ENCODE results near the gene ABCC4.

DNA sequence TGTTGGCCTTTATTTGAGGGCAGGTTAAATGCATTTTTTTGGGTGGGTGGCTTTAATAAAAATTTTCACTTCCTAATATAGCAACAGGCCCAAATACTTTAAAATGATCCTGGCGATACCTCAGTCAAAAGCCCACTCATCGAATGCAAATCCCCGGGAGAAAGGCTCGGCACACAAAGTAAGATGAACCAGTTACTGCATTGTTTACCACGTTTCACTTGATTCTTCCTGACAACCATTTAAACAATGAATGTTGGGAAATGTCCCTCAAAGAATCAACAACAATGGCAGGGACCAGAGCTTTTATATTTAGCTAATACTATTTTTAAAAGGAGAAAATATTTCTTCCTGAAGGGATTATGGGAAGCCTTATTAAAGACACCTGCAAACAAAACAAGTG lies 187.7 kb downstream of the ABCC4 start:
- TF ChIP-seq, protein P1, sequence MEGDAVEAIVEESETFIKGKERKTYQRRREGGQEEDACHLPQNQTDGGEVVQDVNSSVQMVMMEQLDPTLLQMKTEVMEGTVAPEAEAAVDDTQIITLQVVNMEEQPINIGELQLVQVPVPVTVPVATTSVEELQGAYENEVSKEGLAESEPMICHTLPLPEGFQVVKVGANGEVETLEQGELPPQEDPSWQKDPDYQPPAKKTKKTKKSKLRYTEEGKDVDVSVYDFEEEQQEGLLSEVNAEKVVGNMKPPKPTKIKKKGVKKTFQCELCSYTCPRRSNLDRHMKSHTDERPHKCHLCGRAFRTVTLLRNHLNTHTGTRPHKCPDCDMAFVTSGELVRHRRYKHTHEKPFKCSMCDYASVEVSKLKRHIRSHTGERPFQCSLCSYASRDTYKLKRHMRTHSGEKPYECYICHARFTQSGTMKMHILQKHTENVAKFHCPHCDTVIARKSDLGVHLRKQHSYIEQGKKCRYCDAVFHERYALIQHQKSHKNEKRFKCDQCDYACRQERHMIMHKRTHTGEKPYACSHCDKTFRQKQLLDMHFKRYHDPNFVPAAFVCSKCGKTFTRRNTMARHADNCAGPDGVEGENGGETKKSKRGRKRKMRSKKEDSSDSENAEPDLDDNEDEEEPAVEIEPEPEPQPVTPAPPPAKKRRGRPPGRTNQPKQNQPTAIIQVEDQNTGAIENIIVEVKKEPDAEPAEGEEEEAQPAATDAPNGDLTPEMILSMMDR (conservative IDR thresholded peaks at IDR 0.05; ENCODE audit: low read depth in 2 of 2), result no peak
- no peak for TF ChIP-seq EZH2 (IDR thresholded peaks at IDR 0.05; ENCODE audit: low read depth, unreplicated experiment)
- TF ChIP-seq EZH2phosphoT487 (IDR thresholded peaks at IDR 0.05; ENCODE audit: unreplicated experiment), result no peak
- no peak for TF ChIP-seq POLR2AphosphoS5 (IDR thresholded peaks at IDR 0.05; ENCODE audit: low read depth)
- TF ChIP-seq JUNB (IDR thresholded peaks at IDR 0.05; ENCODE audit: unreplicated experiment), result no peak
- TF ChIP-seq, protein P2, sequence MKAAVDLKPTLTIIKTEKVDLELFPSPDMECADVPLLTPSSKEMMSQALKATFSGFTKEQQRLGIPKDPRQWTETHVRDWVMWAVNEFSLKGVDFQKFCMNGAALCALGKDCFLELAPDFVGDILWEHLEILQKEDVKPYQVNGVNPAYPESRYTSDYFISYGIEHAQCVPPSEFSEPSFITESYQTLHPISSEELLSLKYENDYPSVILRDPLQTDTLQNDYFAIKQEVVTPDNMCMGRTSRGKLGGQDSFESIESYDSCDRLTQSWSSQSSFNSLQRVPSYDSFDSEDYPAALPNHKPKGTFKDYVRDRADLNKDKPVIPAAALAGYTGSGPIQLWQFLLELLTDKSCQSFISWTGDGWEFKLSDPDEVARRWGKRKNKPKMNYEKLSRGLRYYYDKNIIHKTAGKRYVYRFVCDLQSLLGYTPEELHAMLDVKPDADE (IDR thresholded peaks at IDR 0.05), result no peak
- TF ChIP-seq, protein P3, sequence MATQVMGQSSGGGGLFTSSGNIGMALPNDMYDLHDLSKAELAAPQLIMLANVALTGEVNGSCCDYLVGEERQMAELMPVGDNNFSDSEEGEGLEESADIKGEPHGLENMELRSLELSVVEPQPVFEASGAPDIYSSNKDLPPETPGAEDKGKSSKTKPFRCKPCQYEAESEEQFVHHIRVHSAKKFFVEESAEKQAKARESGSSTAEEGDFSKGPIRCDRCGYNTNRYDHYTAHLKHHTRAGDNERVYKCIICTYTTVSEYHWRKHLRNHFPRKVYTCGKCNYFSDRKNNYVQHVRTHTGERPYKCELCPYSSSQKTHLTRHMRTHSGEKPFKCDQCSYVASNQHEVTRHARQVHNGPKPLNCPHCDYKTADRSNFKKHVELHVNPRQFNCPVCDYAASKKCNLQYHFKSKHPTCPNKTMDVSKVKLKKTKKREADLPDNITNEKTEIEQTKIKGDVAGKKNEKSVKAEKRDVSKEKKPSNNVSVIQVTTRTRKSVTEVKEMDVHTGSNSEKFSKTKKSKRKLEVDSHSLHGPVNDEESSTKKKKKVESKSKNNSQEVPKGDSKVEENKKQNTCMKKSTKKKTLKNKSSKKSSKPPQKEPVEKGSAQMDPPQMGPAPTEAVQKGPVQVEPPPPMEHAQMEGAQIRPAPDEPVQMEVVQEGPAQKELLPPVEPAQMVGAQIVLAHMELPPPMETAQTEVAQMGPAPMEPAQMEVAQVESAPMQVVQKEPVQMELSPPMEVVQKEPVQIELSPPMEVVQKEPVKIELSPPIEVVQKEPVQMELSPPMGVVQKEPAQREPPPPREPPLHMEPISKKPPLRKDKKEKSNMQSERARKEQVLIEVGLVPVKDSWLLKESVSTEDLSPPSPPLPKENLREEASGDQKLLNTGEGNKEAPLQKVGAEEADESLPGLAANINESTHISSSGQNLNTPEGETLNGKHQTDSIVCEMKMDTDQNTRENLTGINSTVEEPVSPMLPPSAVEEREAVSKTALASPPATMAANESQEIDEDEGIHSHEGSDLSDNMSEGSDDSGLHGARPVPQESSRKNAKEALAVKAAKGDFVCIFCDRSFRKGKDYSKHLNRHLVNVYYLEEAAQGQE (IDR thresholded peaks at IDR 0.05; ENCODE audit: unreplicated experiment), result no peak
- no peak for TF ChIP-seq ZNF331 (CRISPR knock-in tag; IDR thresholded peaks at IDR 0.05; ENCODE audit: low read depth)
- TF ChIP-seq, protein P4, sequence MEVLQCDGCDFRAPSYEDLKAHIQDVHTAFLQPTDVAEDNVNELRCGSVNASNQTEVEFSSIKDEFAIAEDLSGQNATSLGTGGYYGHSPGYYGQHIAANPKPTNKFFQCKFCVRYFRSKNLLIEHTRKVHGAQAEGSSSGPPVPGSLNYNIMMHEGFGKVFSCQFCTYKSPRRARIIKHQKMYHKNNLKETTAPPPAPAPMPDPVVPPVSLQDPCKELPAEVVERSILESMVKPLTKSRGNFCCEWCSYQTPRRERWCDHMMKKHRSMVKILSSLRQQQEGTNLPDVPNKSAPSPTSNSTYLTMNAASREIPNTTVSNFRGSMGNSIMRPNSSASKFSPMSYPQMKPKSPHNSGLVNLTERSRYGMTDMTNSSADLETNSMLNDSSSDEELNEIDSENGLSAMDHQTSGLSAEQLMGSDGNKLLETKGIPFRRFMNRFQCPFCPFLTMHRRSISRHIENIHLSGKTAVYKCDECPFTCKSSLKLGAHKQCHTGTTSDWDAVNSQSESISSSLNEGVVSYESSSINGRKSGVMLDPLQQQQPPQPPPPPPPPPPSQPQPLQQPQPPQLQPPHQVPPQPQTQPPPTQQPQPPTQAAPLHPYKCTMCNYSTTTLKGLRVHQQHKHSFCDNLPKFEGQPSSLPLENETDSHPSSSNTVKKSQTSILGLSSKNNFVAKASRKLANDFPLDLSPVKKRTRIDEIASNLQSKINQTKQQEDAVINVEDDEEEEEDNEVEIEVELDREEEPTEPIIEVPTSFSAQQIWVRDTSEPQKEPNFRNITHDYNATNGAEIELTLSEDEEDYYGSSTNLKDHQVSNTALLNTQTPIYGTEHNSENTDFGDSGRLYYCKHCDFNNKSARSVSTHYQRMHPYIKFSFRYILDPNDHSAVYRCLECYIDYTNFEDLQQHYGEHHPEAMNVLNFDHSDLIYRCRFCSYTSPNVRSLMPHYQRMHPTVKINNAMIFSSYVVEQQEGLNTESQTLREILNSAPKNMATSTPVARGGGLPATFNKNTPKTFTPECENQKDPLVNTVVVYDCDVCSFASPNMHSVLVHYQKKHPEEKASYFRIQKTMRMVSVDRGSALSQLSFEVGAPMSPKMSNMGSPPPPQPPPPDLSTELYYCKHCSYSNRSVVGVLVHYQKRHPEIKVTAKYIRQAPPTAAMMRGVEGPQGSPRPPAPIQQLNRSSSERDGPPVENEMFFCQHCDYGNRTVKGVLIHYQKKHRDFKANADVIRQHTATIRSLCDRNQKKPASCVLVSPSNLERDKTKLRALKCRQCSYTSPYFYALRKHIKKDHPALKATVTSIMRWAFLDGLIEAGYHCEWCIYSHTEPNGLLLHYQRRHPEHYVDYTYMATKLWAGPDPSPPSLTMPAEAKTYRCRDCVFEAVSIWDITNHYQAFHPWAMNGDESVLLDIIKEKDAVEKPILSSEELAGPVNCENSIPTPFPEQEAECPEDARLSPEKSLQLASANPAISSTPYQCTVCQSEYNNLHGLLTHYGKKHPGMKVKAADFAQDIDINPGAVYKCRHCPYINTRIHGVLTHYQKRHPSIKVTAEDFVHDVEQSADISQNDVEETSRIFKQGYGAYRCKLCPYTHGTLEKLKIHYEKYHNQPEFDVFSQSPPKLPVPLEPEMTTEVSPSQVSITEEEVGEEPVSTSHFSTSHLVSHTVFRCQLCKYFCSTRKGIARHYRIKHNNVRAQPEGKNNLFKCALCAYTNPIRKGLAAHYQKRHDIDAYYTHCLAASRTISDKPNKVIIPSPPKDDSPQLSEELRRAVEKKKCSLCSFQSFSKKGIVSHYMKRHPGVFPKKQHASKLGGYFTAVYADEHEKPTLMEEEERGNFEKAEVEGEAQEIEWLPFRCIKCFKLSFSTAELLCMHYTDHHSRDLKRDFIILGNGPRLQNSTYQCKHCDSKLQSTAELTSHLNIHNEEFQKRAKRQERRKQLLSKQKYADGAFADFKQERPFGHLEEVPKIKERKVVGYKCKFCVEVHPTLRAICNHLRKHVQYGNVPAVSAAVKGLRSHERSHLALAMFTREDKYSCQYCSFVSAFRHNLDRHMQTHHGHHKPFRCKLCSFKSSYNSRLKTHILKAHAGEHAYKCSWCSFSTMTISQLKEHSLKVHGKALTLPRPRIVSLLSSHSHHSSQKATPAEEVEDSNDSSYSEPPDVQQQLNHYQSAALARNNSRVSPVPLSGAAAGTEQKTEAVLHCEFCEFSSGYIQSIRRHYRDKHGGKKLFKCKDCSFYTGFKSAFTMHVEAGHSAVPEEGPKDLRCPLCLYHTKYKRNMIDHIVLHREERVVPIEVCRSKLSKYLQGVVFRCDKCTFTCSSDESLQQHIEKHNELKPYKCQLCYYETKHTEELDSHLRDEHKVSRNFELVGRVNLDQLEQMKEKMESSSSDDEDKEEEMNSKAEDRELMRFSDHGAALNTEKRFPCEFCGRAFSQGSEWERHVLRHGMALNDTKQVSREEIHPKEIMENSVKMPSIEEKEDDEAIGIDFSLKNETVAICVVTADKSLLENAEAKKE (CRISPR knock-in tag; IDR thresholded peaks at IDR 0.05), result no peak
- TF ChIP-seq NANOG (IDR thresholded peaks at IDR 0.05; ENCODE audit: borderline replicate concordance), result no peak
- no peak for TF ChIP-seq ZNF114 (CRISPR knock-in tag; IDR thresholded peaks at IDR 0.05)
- no peak for TF ChIP-seq CREB1 (CRISPR knock-in tag; IDR thresholded peaks at IDR 0.05; ENCODE audit: low read depth)
